K562 treated with DMSO at 1 percent for 48 hours (cell line): ENCODE measurements around the gene ABCG2. TPM values are rescaled to one million over a fixed set of nuclear protein-coding genes. Genes with fewer than 3 reads are reported as not detected.

Experiments used
- total RNA-seq: library from RNA; unstranded; fragments of 300-600 nt; gene quantifications from 2 replicates; pipeline ENCODE4 v1.2.3, GENCODE V29; 2022; ENCODE audit warnings: low replicate concordance; ENCODE audit errors: extremely low read depth

ABCG2 gene
- not detected in 2 replicates for total RNA-seq

GRCh38 chr4:88158489-88159228 is at the start of gene ABCG2:
TSS of gene ABCG2 (minus strand) at chr4:88158639. CDS start at chr4:88139995, 18,644 bp downstream.

Other genes with a start within 250 kb of the ABCG2 start
- gene SPP1, start 182.9 kb downstream of the ABCG2 start, total RNA-seq: not detected in 2 replicates
- not detected in 2 replicates for gene PKD2, start 151.0 kb downstream of the ABCG2 start, total RNA-seq
- gene PPM1K, start 125.9 kb upstream of the ABCG2 start, total RNA-seq: not detected in 2 replicates
- not detected in 2 replicates for gene HERC6, start 220.2 kb upstream of the ABCG2 start, total RNA-seq